HFFc6 (cell line): ENCODE results near the gene ANKRD39. TPM values are rescaled to one million over a fixed set of nuclear protein-coding genes. Genes with fewer than 3 reads are reported as not detected.

ENCODE experiments used
- DNase-seq: peaks from one replicate; pipeline ENCODE4 v3.0.0-alpha.2; 2018
- H3K27ac Mint-ChIP-seq: 2 replicates; pipeline ENCODE4 v1.8.0; 2020; ENCODE audit warnings: mild to moderate bottlenecking, mixed read lengths
- H3K27me3 Mint-ChIP-seq: 2 replicates; pipeline ENCODE4 v1.8.0; 2021; ENCODE audit warnings: mild to moderate bottlenecking, moderate library complexity, mixed read lengths; ENCODE audit not compliant: insufficient read depth
- H3K36me3 Mint-ChIP-seq: 2 replicates; pipeline ENCODE4 v1.8.0; 2021; ENCODE audit warnings: low read depth, mixed read lengths
- H3K4me1 Mint-ChIP-seq: 2 replicates; pipeline ENCODE4 v1.8.0; 2020; ENCODE audit warnings: low read depth, mixed read lengths
- H3K4me3 Mint-ChIP-seq: 2 replicates; pipeline ENCODE4 v1.8.0; 2020; ENCODE audit warnings: mild to moderate bottlenecking, moderate library complexity, mixed read lengths
- H3K9me3 Mint-ChIP-seq: 2 replicates; pipeline ENCODE4 v1.8.0; 2020; ENCODE audit warnings: mild to moderate bottlenecking, mixed read lengths
- total RNA-seq, 6 experiments: library from RNA; stranded (reverse); fragmentation: NEBNext Ultra II Directional; extraction: Animal tissue kit (Norgen Biotek cat#: 25700); gene quantifications; 2 replicates in 1 of 6; 3 replicates in 5 of 6; pipeline ENCODE4 v1.2.3, GENCODE V29; 2021
- TF ChIP-seq, protein P1 (sequence below): fragments of 200-600 bp; sonication (generic); IDR thresholded peaks from 2 replicates; pipeline ENCODE4 v1.5.0; 2021; ENCODE audit warnings: antibody characterized with exemption, mild to moderate bottlenecking

The ANKRD39 gene
- total RNA-seq, 6 experiments from 2014 or later = 14.7 to 16.3 (median 15.3) TPM

DNA sequence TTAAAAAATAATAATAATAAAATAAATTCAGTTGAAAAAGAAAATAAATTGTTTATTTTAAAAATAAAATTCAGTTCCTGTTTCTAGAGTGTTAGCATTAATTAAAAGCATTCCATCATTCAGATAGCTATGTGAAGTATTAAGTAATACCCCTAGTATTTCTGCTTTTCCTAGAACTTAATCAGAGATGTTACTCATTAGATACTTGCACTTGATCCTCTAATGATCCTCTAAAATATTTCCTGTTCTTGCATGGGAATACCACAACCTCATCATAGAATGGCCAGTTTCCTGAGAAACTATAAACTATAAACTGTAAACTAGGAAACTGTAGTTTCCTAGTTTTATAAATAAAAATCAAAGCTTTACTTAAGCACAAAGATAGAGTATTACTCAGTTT, 52.8 kb downstream of the ANKRD39 start:
- H3K27ac Mint-ChIP-seq = no peak overlapping the region
- H3K27me3 Mint-ChIP-seq = no peaks in the 10 kb centered on the region; the same call in 1 of the 2 replicates
- DNase-seq = no peak
- no peaks in the 10 kb centered on the region for H3K36me3 Mint-ChIP-seq
- H3K4me1 Mint-ChIP-seq = no peaks in the 10 kb centered on the region
- no peaks in the 10 kb centered on the region for H3K9me3 Mint-ChIP-seq
- H3K4me3 Mint-ChIP-seq = no peak overlapping the region
- TF ChIP-seq, protein P1, sequence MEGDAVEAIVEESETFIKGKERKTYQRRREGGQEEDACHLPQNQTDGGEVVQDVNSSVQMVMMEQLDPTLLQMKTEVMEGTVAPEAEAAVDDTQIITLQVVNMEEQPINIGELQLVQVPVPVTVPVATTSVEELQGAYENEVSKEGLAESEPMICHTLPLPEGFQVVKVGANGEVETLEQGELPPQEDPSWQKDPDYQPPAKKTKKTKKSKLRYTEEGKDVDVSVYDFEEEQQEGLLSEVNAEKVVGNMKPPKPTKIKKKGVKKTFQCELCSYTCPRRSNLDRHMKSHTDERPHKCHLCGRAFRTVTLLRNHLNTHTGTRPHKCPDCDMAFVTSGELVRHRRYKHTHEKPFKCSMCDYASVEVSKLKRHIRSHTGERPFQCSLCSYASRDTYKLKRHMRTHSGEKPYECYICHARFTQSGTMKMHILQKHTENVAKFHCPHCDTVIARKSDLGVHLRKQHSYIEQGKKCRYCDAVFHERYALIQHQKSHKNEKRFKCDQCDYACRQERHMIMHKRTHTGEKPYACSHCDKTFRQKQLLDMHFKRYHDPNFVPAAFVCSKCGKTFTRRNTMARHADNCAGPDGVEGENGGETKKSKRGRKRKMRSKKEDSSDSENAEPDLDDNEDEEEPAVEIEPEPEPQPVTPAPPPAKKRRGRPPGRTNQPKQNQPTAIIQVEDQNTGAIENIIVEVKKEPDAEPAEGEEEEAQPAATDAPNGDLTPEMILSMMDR = no peak

DNA sequence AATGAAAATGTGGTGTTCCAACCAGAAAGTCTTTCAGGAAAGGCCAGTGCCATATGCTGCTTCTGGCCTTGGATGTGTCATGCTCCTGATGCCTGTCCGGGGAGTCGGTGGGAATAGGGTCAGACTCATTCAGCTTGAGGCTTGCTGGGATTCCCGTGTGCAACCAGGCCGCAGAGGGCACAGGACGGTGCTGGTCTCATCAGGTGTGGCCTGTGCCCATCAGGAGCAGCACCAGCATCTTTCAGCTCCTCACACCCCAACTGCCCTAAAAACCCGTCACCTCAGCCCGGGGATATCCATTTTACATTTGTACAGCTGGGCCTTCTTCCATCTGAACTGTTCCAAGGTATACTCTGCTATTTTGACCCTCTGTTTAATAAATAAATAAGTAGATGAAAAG, 55.1 kb downstream of the ANKRD39 start:
- Mint-ChIP-seq H3K27me3 (no peaks in the 10 kb centered on the region), H3K36me3 (no peaks in the 10 kb centered on the region), H3K27ac (no peak overlapping the region), H3K4me3 (no peak overlapping the region), H3K9me3 (no peaks in the 10 kb centered on the region), H3K4me1 (no peaks in the 10 kb centered on the region)
- TF ChIP-seq, protein P1 = no peak
- DNase-seq = no peak

DNA sequence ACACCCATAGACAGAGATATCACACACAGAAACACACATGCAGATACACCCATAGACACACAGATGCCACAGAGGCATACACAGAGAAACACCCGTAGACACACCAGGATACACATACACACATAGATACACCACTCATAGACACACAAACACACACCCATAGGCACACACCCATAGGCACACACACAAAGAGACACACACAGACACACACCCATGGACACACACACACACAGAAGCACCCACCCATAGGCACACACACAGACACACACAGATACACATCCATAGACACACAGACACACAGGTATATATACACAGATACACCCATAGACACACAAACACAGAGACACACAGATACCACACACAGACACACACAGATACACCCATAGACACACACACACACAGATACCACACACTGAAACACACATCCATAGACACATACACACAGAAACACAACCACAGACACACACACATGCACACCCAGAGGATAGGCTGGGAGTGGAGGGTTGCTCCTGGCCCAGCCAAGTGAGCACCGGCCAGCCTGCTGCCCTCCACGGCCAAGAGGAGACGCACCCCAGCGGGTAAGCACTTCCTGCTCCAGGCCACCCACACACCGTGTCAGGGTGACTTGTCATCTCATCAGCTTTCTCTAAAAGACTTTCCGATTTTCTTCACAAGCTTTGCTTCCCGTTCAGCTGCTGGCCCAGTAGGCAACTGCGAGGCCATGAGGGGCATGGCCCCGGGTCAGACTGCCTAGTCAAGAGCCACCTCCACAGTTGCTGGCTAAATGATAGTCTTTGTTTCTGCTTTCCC, 55.8 kb downstream of the ANKRD39 start:
- H3K9me3 Mint-ChIP-seq = no peaks in the 10 kb centered on the region
- no peaks in the 10 kb centered on the region for H3K36me3 Mint-ChIP-seq
- no peak overlapping the region for H3K4me3 Mint-ChIP-seq
- H3K27ac Mint-ChIP-seq = no peak overlapping the region
- TF ChIP-seq, protein P1 = no peak
- H3K27me3 Mint-ChIP-seq = no peaks in the 10 kb centered on the region
- H3K4me1 Mint-ChIP-seq = no peaks in the 10 kb centered on the region
- no peak for DNase-seq

DNA sequence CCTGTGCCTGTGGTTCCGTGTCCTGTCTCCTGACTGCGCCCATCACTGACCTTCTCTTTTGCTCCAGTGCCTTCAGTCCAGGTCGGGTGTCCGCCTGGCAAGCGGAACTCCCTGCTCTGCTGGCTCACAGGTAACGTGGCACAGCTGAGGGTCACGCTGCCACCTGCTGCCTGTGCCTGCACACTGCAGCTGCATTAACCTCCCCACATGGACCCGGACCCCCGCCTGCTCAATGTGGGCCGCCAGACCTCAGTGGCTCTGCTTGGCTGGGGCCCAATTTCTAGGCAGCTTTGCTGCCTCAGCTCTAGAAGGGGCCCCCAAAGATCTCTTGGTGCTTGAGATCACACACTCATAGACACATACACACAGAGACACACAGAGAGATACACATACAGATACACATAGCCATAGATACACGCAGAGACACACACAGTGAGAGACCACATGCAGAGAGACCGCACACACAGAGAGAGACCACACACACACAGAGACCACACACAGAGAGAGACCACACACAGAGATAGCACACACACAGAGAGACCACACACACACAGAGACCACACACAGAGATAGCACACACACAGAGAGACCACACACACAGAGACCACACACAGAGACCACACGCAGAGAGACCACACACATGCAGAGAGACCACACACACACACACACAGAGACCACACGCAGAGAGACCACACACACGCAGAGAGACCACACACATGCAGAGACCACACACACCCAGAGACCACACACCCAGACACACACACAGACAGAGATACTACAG, 56.6 kb downstream of the ANKRD39 start:
- TF ChIP-seq, protein P1 = peak; percentile 85
- Mint-ChIP-seq H3K27me3 (no peaks in the 10 kb centered on the region), H3K4me3 (no peak overlapping the region), H3K27ac (no peak overlapping the region), H3K36me3 (no peaks in the 10 kb centered on the region), H3K9me3 (no peaks in the 10 kb centered on the region), H3K4me1 (no peaks in the 10 kb centered on the region)
- DNase-seq = peak; percentile 27

DNA sequence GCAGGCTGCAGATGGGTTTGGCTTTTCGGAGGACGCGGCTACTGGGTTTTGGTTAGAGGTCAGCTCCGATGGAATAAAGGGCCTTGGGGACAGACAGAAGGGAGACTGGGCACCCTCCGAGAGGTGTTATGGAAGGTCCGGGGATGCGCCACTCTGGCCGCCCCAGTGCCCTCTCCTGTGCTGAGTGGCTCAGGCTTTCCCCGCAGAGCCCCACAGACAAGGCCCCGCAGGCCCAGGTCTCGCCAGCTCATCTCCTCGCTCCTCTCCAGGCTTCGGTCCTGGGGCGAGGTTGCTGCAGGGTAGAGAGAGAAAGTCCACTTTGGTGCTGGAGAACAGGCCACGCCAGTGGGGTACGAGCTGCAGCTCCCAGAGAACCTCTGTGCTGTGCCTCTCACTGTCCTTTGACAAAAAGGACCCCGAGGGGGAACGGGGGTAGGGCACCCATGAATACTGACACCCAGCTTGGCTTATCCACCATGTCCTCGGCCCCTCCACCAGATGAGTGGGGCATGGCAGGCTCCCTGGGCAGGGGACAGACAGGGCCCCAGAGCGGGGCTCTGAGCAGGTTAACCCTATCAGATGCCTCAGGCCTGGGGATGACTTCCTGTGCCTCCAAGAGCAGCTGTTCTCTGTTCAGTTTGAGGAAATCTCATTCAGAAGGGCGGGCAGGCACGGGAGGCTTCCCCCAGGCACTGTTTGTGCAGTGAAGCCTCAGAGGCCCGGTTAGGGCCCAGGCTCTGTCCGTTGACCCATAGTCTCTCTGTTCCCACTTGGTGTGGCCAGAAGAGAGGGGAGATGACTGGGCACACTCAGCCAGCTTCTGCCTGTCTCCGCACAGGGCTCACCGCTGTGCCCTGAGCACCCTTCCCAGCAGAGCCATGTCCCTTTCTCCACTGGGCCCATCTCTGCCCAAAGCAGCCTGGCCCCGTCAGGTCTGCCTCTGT, 57.5 kb downstream of the ANKRD39 start:
- TF ChIP-seq, protein P1 = no peak
- no peak for DNase-seq
- Mint-ChIP-seq H3K27me3 (no peaks in the 10 kb centered on the region; the same call in 1 of the 2 replicates), H3K4me3 (no peak overlapping the region), H3K9me3 (no peaks in the 10 kb centered on the region), H3K4me1 (no peaks in the 10 kb centered on the region), H3K36me3 (no peaks in the 10 kb centered on the region), H3K27ac (no peak overlapping the region)
